H1 (cell line): ENCODE results near the gene MEFV. TPM values are rescaled to one million over a fixed set of nuclear protein-coding genes. Genes with fewer than 3 reads are reported as not detected.

Source experiments
- CTCF ChIA-PET: fragments of 300-600 bp; sonication (Branson Sonifier 250); formaldehyde crosslinking; loops from one replicate; lab custom pipeline; 2021; ENCODE audit not compliant: partially characterized antibody; lab: Charles Lee
- POLR2A ChIA-PET: fragments of 300-600 bp; sonication (Branson Sonifier 250); formaldehyde crosslinking; loops from one replicate; lab custom pipeline; 2021; ENCODE audit warnings: inconsistent platforms; ENCODE audit not compliant: partially characterized antibody; lab: Charles Lee
- DNase-seq, 2 experiments: peaks; one replicate each; pipeline versions ENCODE4 v3.0.0 to v3.0.0-alpha.2; 2010 to 2022; ENCODE audit warnings: low spot score in 2 of 2, low read depth in 1 of 2, mixed read lengths in 1 of 2
- FAIRE-seq: peaks from 2 replicates; lab custom pipeline; 2011; peaks lifted over from hg19 to GRCh38; lab: Jason Lieb, UNC
- H2AFZ ChIP-seq: 2 replicates; pipeline ENCODE4 v1.8.1; 2012; ENCODE audit warnings: low read length, inconsistent platforms
- H2AK5ac ChIP-seq: 2 replicates; pipeline ENCODE4 v1.6.1; 2013; ENCODE audit warnings: low read depth, low read length
- H2BK120ac ChIP-seq: replicated peaks from 2 replicates; pipeline ENCODE3; 2013; ENCODE audit warnings: low read depth, low read length, inconsistent platforms
- H2BK12ac ChIP-seq: 2 replicates; pipeline ENCODE4 v1.6.1; 2013; ENCODE audit warnings: low read depth, low read length
- H2BK15ac ChIP-seq: 2 replicates; pipeline ENCODE4 v1.6.1; 2013; ENCODE audit warnings: low read length
- H2BK20ac ChIP-seq: 2 replicates; pipeline ENCODE4 v1.6.1; 2013; ENCODE audit warnings: low read length
- H2BK5ac ChIP-seq: 2 replicates; pipeline ENCODE4 v1.6.1; 2013; ENCODE audit warnings: low read depth, low read length
- H3K14ac ChIP-seq: 2 replicates; pipeline ENCODE4 v1.6.1; 2013; ENCODE audit warnings: inconsistent platforms; ENCODE audit not compliant: insufficient read length
- H3K18ac ChIP-seq: 2 replicates; pipeline ENCODE4 v1.6.1; 2013; ENCODE audit warnings: low read length; ENCODE audit errors: extremely low read depth
- H3K23ac ChIP-seq: 2 replicates; pipeline ENCODE4 v1.6.1; 2013; ENCODE audit warnings: inconsistent platforms; ENCODE audit not compliant: insufficient read length
- H3K23me2 ChIP-seq: 2 replicates; pipeline ENCODE4 v1.6.1; 2013; ENCODE audit warnings: low read depth, low read length
- H3K27ac ChIP-seq: 2 replicates; pipeline ENCODE4 v1.6.1; 2011; ENCODE audit warnings: low read depth, low read length, inconsistent platforms
- H3K27me3 ChIP-seq, 4 experiments: replicated peaks in 1 of 4; 1 replicate in 1 of 4; 2 replicates in 3 of 4; pipeline versions ENCODE4 v1.6.1 to v1.8.1; 2011 to 2013; ENCODE audit warnings: low read length in 3 of 4, mild to moderate bottlenecking in 3 of 4, inconsistent platforms in 2 of 4, mixed read lengths in 2 of 4, moderate library complexity in 1 of 4; ENCODE audit not compliant: control insufficient read depth in 3 of 4, insufficient read depth in 3 of 4; ENCODE audit errors: extremely low read depth in 1 of 4
- H3K36me3 ChIP-seq, 4 experiments: 2 replicates each; pipeline versions ENCODE4 v1.6.1 to v1.8.1; 2011 to 2013; ENCODE audit warnings: mild to moderate bottlenecking in 4 of 4, low read length in 3 of 4, moderate library complexity in 2 of 4, control low read depth in 1 of 4, inconsistent platforms in 1 of 4; ENCODE audit not compliant: insufficient read depth in 4 of 4, control insufficient read depth in 2 of 4
- H3K4ac ChIP-seq: replicated peaks from 2 replicates; pipeline ENCODE3; 2013; ENCODE audit warnings: low read length, low read depth, mixed read lengths, inconsistent platforms; ENCODE audit not compliant: insufficient read length
- H3K4me1 ChIP-seq, 4 experiments: replicated peaks in 1 of 4; 1 replicate in 1 of 4; 2 replicates in 3 of 4; pipeline versions ENCODE4 v1.6.1 to v1.8.1; 2011 to 2013; ENCODE audit warnings: low read length in 3 of 4, inconsistent platforms in 2 of 4, mixed read lengths in 1 of 4; ENCODE audit not compliant: insufficient read depth in 4 of 4, control insufficient read depth in 3 of 4
- H3K4me2 ChIP-seq, 2 experiments: 2 replicates each; pipeline versions ENCODE4 v1.6.1 to v1.8.1; 2011 to 2013; ENCODE audit warnings: low read depth in 2 of 2, low read length in 2 of 2, control low read depth in 1 of 2, inconsistent platforms in 1 of 2, mild to moderate bottlenecking in 1 of 2; ENCODE audit not compliant: insufficient read depth in 1 of 2
- H3K4me3 ChIP-seq, 4 experiments: fragments of 200-600, 300-600 bp in 1 of 4; sonication (generic), shearing (Covaris generic), sonication (Bioruptor Twin) in 1 of 4; 2 replicates each; pipeline versions ENCODE4 v1.5.1 to v1.8.1; 2011 to 2016; ENCODE audit warnings: low read length in 4 of 4, low read depth in 3 of 4, control low read depth in 2 of 4, inconsistent platforms in 2 of 4, mild to moderate bottlenecking in 2 of 4, mixed read lengths in 1 of 4, moderate library complexity in 1 of 4; ENCODE audit not compliant: insufficient read depth in 2 of 4; ENCODE audit errors: extremely low read depth in 1 of 4
- H3K56ac ChIP-seq: replicated peaks from 2 replicates; pipeline ENCODE3; 2013; ENCODE audit warnings: low read depth, mild to moderate bottlenecking, mixed read lengths, low read length, inconsistent platforms; ENCODE audit not compliant: insufficient read length
- H3K79me1 ChIP-seq: 2 replicates; pipeline ENCODE4 v1.6.1; 2013; ENCODE audit warnings: low read depth, low read length, control low read depth
- H3K79me2 ChIP-seq, 2 experiments: 2 replicates each; pipeline versions ENCODE4 v1.6.1 to v1.8.1; 2012 to 2013; ENCODE audit warnings: low read length in 2 of 2, mild to moderate bottlenecking in 2 of 2, inconsistent platforms in 1 of 2; ENCODE audit not compliant: insufficient read depth in 2 of 2, control insufficient read depth in 1 of 2
- H3K9ac ChIP-seq, 4 experiments: replicated peaks in 1 of 4; 1 replicate in 1 of 4; 2 replicates in 3 of 4; pipeline versions ENCODE4 v1.6.1 to v1.8.1; 2011 to 2013; ENCODE audit warnings: low read depth in 3 of 4, low read length in 3 of 4, control low read depth in 2 of 4, mild to moderate bottlenecking in 2 of 4, moderate library complexity in 2 of 4, inconsistent platforms in 1 of 4; ENCODE audit errors: extremely low read depth in 1 of 4
- H3K9me3 ChIP-seq, 2 experiments: 2 replicates each; pipeline versions ENCODE4 v1.6.1 to v1.8.1; 2012 to 2013; ENCODE audit warnings: mild to moderate bottlenecking in 2 of 2, moderate library complexity in 2 of 2, control low read depth in 1 of 2, inconsistent platforms in 1 of 2, low read depth in 1 of 2, low read length in 1 of 2, mixed read lengths in 1 of 2; ENCODE audit not compliant: insufficient read depth in 2 of 2
- H4K20me1 ChIP-seq, 2 experiments: replicated peaks in 1 of 2; 2 replicates each; pipeline versions ENCODE3 to v1.8.1; 2011 to 2013; ENCODE audit warnings: inconsistent platforms in 2 of 2, low read length in 2 of 2, mild to moderate bottlenecking in 1 of 2; ENCODE audit not compliant: insufficient read depth in 2 of 2, control insufficient read depth in 1 of 2
- H4K5ac ChIP-seq: 2 replicates; pipeline ENCODE4 v1.6.1; 2013; ENCODE audit warnings: low read length, low read depth, mixed read lengths, inconsistent platforms; ENCODE audit not compliant: insufficient read length
- H4K8ac ChIP-seq: 2 replicates; pipeline ENCODE4 v1.8.0; 2013; ENCODE audit warnings: mild to moderate bottlenecking, moderate library complexity, low read length, inconsistent platforms; ENCODE audit not compliant: insufficient read depth; ENCODE audit errors: extremely low read depth
- H4K91ac ChIP-seq: replicated peaks from 2 replicates; pipeline ENCODE3; 2013; ENCODE audit warnings: low read length, mixed read lengths, inconsistent platforms; ENCODE audit not compliant: insufficient read length
- CHD1 ChIP-seq: IDR thresholded peaks from 2 replicates; pipeline ENCODE4 v1.6.1; 2012; ENCODE audit warnings: low read depth, low read length, improper control_type of control experiment
- WGBS, 2 experiments: shearing (Covaris generic) in 1 of 2; methylation state at CpG; one replicate each; pipeline versions ENCODE4 v1.1.6 to v1.1.7; 2013 to 2015; ENCODE audit warnings: low lambda C conversion rate in 2 of 2, mixed read lengths in 2 of 2, inconsistent platforms in 1 of 2, low coverage in 1 of 2, missing lambda C conversion rate in 1 of 2; ENCODE audit not compliant: insufficient replicate concordance in 2 of 2, insufficient coverage in 1 of 2, insufficient read length in 1 of 2; ENCODE audit errors: extremely low coverage in 1 of 2, missing lambda C conversion rate in 1 of 2; 5-methylcytosine and 5-hydroxymethylcytosine counted together
- polyA plus RNA-seq, 7 experiments: library from polyadenylated mRNA; depleted of rRNA in 3 of 7; stranded (reverse) in 5 of 7; unstranded in 2 of 7; fragments of >200 nt in 5 of 7; fragments of 200-250 nt in 2 of 7; gene quantifications; 1 replicate in 5 of 7; 2 replicates in 1 of 7; 4 replicates in 1 of 7; pipeline versions ENCODE4 v1.2.1 to v1.2.3, GENCODE V29; 2011 to 2013; ENCODE audit warnings: missing spikeins in 2 of 7, mixed read lengths in 2 of 7
- total RNA-seq: library from RNA; stranded (reverse); fragmentation: NEBNext Ultra II Directional; extraction: Animal tissue kit (Norgen Biotek cat#: 25700); gene quantifications from 2 replicates; pipeline ENCODE4 v1.2.1, GENCODE V29; 2021
- TF ChIP-seq, protein P1 (sequence below): IDR thresholded peaks from 2 replicates; pipeline ENCODE4 v1.6.1; 2011; ENCODE audit warnings: low read length, improper control_type of control experiment

MEFV gene
- total and polyA plus RNA-seq, 2 of the 8 experiments (the other 6 are each of a cell fraction or from before 2014, with no cell fraction given) = 0.03 TPM; not detected in 1

DNA sequence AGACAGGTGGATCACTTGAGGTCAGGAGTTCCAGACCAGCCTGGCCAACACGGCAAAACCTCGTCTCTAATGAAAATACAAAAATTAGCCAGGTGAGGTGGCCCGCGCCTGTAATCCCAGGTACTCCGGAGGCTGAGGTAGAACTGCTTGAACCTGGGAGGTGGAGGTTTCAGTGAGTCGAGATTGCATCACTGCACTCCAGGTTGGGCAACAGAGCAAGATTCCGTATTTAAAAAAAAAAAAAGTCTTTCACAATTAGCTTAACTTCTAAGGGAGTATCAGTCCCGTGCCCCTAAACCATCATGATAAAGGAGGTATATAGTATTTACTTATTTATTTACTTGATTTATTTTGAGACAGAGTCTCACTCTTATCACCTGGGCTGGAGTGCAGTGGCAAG, 3.4 kb upstream of the MEFV start:
- no peaks in the 10 kb centered on the region for H3K79me1 ChIP-seq
- H2AFZ ChIP-seq = no peak overlapping the region
- H3K79me2 ChIP-seq = no peaks in the 10 kb centered on the region
- no peak overlapping the region for H3K4ac ChIP-seq
- no peaks in the 10 kb centered on the region; the same call in 1 of the 2 replicates for H3K23me2 ChIP-seq
- POLR2A ChIA-PET = interaction anchor here (2.0 kb wide), 1 partner anchor 23 kb away, joined by 5 read pairs; no protein-coding TSS in a partner anchor
- H3K4me2 ChIP-seq = no peak overlapping the region
- no peak overlapping the region for H2BK120ac ChIP-seq
- no peak overlapping the region for H4K5ac ChIP-seq
- H3K9ac ChIP-seq = no peak overlapping the region
- H2AK5ac ChIP-seq = no peak overlapping the region
- WGBS, 2 experiments = 83% methylated on average over 8 of the region's 8 CpGs; no CpG with 5 or more reads in 1 of the 2 experiments
- H3K36me3 ChIP-seq = no peaks in the 10 kb centered on the region
- H3K23ac ChIP-seq = no peak overlapping the region
- no peaks in the 10 kb centered on the region for H3K4me1 ChIP-seq
- H3K27ac ChIP-seq = no peak overlapping the region
- H4K20me1 ChIP-seq = no peaks in the 10 kb centered on the region
- CTCF ChIA-PET = no interaction called here
- DNase-seq = no peak
- H3K4me3 ChIP-seq = no peak overlapping the region
- peaks cover 11 to 19% of the 10 kb centered on the region in 2 experiments; a peak in 3 of 4 replicates for H3K9me3 ChIP-seq
- no peak for FAIRE-seq
- H2BK12ac ChIP-seq = no peak overlapping the region
- no peak overlapping the region for H3K56ac ChIP-seq
- no peak overlapping the region for H3K14ac ChIP-seq
- H3K18ac ChIP-seq = no peak overlapping the region
- no peak overlapping the region for H4K8ac ChIP-seq
- H3K27me3 ChIP-seq = no peaks in the 10 kb centered on the region
- no peak overlapping the region for H2BK20ac ChIP-seq
- H4K91ac ChIP-seq = no peak overlapping the region
- no peak for TF ChIP-seq CHD1
- TF ChIP-seq, protein P1, sequence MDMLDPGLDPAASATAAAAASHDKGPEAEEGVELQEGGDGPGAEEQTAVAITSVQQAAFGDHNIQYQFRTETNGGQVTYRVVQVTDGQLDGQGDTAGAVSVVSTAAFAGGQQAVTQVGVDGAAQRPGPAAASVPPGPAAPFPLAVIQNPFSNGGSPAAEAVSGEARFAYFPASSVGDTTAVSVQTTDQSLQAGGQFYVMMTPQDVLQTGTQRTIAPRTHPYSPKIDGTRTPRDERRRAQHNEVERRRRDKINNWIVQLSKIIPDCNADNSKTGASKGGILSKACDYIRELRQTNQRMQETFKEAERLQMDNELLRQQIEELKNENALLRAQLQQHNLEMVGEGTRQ = no peak
- TF ChIP-seq, all 59 proteins: peak for 0
- Histone ChIP-seq H2BK15ac (no peak overlapping the region), H2BK5ac (no peak overlapping the region)
